NOMO-1 treated with DMSO at 0.1 percent for 48 hours (cell line): ENCODE results near the gene UGP2.

Source experiments
- DNase-seq: peaks from one replicate; lab custom pipeline; 2025; ENCODE audit not compliant: unreplicated experiment; lab: John Stamatoyannopoulos, UW

UGP2 gene

DNA sequence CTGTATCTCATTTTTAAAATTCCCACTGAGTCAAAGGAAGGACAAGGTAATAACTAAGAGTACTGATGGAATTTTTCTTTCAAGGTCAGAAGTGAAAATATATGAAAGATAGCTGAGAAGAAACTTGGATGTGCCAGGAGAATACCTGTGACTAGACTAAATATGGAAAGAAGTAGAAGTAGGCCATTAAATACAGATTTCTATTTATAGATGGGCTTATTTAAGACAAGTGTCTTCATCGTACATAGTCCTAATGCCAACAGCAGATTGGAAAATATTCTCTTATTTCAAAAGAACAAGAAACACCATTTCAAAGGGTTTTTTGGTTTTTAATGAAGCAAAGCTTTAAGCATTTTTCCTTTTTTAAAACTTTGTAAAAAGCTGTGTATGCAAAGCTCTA lies 22.0 kb downstream of the UGP2 start:
- no peak for DNase-seq

DNA sequence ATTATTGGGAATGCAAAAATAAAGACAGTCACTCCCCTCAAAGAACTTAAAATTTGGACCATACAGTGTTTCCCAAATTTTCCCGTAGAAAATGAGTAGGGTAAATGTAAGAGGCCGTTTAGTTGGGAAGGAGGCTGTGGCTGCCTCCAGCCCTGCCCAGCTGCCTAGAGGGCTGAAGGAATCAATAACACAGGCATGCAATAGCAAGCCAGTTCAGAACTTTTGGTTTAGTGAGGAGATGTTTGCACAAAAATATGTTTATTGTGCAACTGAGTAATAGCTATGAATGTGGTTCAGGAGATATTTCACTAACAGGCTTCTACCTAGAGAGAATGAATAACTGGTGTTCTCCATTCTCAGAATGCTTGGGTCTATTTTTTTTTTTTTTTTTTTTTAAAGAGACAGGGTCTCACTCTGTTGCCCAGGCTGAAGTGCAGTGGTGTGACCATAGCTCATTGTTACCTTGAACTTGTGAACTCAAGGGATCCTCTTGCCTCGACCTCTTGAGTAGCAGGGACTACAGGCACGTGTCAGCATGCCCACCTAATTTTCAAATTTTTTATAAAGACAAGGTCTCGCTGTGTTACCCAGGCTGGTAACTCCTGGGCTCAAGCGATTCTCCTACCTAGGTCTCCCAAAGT lies 23.6 kb downstream of the UGP2 start:
- DNase-seq: no peak

DNA sequence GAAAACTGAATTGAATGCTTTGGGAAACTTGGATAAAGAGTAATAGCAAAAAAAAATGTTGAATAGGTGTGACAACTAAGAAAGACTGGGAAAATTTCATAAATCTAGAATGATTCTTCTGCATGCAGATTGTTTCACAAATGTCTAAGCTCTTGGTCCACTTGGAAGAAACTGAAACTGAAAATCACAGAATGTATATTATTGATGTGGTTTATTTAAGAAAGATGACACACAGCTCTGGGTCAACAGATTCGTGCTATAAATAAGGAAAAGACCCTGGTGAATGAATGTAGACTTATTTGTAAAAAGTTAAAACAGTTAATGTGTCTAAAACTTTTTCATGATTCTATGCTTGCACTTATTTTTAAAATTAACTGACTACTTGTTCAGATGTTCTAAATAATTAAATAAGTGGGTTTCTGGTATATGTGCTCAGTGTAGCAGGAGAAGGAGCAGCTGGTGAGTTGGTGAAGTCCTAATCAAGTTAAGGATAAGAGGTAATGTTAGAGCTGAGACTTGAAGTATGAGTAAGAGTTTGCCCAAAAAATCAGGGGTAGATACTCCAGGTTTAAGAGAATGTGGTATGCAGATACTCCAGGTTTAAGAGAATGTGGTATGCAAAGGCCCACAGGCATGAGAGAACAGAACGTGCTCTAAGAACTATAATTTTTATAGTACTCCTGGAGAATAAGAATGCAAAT lies 24.5 kb downstream of the UGP2 start:
- no peak for DNase-seq

DNA sequence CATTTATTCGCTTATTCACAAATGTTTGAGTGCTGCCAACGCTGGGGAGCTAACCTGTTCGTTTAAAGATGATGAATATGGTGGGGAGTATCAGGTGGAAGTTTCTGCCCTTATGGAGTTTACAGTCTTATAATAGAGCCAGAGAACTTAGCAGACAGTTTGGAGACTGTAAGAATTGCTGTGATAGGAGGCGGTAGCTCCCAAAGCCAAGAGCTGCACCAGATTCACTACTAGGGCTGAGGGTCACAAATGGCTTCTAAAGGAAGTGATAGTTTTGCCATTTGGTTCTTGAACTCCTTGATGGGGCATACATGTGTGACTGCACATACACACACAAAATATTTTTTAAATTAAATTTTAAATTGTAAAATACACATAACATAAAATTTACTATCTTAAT lies 29.0 kb downstream of the UGP2 start:
- no peak for DNase-seq

DNA sequence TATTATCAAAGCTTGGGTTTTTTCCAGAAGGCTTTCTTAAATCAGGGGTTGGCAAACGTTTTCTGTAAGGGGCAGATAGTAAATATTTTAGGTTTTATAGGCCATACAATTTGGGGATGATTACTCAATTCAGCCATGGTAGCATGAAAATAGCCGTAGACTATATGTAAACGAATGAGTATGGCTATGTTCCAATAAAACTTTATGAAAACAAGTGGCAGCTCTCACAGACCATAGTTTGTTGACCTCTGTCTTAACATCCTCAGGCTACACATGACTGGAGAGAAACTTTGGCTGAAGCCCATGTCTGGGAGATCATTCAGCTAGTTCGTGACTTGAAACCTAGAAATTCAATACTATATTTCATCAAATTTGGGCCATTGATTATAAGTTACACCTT lies 30.2 kb downstream of the UGP2 start:
- DNase-seq: no peak

DNA sequence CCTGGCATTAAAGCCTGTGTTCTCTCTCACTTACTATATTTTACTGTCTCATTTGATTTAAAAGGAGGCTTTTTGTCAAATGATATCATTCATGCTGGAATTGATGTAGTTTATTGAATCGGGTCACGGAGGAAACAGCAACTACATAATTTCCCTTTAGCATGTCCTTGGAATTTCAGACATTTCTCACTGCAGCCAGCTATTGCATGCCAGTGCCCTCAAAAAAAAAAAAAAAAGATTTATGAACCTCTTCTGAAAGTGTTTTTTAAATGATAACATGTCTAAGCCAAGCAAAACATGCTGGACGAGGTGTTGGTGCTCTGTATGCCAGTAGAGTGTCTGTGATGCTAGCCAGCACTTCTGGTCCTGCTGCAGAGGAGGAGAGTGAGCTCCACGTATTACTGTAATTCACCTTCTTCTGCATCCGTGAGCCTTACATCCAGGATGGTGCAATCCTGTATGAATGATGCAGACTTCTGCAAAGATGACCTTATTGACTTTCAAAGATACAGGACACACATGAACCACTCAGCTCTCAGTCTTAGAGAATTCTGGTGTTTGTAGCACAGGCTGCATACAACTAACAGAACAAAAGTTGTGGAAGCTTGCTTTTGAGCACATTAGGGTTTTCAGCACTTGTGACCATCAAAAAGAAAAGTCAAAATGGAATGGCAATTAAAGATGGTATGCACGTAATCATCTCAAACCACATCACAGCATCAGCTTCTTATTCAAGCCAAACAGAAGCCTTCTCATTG lies 31.1 kb downstream of the UGP2 start:
- no peak for DNase-seq

DNA sequence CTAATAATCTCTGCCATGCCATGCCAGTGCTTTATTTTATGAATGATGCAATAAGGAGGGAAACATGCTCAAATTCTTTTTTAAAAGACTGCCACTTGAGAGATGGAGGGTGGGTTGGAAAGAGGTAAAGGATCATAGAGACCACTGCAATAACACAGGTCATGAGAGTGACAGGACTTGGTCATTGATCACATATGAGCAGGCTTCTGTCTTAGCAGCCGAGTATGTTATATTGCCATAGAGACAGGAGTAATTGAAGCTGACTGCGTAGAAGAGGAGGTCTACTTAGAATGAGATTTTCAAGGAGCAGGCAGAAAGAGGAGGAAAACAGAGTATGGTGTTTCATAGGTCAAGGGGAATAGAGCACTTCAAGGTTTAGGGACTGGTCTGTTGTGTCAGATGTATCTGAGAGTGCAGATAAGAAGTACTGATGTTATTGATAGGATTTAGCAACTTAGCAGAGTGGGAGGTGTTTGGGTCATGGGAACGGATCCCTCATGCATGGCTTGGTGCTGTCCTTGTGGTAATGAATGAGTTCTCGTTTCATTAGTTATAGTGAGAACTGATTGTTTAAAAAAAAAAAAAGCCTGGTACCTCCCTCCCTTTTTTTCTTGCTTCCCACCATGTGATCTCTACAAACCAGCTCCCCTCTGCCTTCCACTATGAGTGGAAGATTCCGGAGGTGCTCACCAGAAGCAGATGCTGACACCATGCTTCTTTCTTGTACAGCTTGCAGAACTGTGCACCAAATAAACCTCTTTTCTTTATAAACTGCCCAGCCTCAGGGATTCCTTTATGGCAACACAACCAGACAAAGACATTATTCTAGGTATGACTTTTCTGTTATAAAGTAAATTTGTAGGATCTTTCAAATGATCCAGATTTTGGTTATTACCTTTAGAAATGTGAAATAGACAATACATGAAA lies 32.8 kb downstream of the UGP2 start:
- DNase-seq: no peak

DNA sequence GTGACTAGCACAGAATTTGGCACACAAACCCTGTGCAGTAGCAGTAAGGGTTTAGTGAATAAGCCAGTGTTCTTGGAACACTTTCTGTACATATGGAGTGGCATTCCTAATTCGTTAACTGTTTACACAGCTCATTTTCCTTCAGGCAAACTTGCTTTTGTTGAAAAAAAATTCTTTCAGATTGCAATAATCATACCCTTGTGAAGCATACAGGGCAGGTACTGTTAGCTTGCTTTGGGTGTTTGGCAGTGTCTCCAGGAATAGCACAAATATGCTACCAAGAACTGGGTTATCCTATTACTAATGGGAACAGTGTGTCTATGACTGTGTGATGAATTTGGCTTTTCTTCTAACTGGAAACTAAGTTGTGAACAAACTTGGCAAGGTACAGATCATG lies 33.4 kb downstream of the UGP2 start:
- no peak for DNase-seq

DNA sequence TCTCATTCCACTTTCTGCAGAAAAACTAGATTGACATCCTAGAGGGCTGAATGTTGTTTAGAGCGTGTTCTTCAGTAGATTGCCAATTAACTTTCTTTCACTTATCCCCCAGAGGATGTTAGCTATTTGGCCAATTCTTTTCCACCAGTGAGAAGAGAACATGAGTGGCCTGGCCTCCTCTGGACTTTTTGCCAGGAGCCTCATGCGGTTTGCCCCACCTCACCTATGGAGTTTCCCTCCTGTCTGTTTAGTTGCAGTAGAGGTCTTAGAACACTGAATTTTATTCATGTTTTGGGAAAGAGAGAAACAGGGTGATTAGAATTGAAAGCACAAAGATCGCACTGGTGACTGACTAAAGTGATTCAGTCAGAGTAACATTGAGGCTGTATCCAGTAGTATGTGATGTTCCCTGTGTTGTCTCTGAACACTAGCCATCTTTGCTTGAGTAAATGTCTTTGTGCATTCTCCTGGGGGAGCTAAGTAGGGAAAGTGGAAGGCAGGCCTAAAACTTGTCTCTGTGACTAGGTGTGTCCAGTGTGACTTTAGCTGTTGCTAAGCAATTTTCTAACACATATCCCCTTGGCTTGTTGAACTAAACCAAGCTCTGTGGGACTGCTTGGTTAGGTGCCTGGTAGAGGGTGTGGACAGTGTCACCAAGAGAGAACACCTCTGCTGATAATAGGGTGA lies 34.0 kb downstream of the UGP2 start:
- no peak for DNase-seq

DNA sequence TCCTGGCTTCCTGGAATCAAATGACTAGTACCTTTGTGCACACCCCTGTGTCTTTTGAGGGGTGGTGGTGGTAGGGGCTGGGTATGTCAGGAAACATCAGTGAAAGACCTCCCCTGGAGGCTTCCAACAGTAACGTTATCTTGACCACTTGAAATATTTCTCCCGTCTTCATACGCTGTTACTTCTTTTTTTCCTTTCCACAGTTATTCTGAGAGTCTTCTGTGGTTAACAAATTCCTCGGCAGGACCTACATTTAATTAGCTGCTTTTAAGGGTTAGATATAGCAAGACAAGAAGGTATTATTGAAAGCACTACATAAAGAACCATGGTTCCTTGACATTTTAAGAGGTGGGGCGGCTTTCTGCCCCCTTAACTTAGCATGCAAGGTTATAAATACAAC lies 34.6 kb downstream of the UGP2 start:
- no peak for DNase-seq

DNA sequence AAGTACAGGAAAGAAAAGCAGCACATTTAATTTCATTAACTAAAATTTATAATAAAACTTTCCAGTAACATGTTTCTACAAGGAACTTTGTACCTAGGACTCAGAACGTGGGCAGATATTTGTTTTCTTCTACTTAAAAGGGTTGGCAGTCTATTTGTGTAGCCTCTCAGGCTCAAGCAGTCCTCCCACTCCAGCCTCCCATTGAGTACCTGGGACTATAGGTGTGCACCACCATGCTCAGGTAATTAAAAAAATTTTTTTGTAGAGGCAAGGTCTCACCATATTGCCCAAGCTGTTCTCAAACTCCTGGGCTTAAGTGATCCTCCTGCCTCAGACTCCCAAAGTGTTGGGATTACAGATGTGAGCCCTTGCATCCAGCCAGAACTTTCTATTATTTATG lies 36.8 kb downstream of the UGP2 start:
- DNase-seq: no peak

DNA sequence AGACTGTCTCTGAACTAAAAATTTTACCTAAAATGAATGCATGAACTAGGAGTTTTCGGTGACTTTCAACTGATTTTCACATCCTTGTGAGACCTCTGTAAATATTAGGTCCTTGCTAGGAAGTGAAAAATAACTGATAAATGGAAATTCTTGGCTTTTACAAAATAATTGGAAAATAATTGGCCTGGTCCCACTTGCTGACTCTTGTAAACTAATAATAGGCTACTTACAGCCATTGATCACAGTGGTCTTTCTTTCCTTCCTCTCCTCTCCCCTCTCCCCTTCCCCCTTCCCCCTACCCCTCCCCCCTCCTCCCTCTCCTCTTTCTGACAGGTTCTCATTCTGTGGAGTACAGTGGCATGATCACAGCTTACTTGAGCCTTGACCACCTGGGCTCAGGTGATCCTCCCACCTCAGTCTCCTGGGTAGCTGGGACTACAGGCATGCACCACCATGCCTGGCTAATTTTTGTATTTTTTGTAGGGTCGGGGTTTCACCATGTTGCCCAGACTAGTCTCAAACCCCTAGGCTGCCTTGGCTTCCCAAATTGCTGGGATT lies 38.3 kb downstream of the UGP2 start:
- DNase-seq: no peak

DNA sequence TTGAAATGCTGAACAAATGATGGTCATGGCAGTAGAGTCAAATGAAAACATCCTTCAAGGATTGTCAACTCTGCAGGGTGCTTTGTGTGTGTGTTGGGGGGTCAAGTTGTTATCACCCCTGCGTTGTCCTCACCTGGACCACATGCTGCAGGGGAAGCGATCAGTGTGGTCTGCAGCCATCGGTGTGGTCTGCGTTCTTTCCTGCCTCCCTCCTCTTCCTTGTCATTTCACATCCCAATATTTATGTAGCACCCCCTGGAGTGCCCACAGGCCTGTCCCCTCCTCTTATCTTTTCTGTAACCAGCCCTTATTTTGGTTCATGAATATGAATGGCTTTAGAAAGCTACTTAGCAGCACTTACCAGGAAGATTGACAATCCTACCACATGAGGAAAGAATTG lies 38.9 kb downstream of the UGP2 start:
- DNase-seq: no peak

DNA sequence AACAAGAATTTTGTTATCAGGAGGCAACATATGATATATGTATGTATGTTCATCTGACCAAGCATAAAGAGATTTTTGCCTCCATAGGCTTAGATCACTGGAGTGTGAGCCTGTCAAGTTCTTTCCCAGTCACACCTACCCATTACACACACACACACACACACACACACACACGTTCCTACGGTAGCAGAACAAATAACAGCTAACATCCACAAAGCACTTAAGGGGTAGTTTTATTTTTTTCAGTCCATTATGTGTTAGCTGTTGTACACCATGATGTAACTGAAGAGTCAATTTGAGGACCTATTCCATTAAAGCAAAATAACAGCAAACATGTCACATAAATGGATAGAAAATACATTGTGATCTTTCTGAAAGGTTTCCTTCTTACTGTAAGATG lies 39.5 kb downstream of the UGP2 start:
- no peak for DNase-seq

DNA sequence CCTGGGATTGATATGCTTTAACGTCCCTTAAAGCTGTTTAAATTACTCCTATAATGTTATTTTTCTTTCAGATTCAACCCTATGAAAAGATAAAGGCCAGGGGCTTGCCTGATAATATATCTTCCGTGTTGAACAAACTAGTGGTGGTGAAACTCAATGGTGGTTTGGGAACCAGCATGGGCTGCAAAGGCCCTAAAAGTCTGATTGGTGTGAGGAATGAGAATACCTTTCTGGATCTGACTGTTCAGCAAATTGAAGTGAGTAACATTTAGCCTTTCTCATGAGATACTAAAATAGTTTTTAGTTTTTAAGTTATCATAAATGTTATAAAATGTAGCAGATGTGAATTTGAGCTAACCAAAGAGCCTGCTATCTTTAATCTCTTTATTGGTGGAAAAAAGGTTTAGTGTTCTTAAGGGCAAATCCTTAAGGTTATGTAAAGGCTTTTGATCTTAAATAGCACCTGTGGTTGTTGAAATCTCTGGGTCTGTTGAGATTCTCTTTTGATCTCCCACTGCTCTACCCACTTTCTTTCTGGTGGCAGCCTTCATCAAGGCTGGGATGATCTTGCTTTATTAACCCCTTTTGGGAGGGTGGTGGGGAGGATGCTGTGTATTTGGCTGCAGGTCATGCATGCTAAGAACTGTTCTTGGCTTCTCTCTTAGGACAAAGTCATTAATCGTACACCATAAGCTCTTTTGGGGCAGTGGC lies 40.9 kb downstream of the UGP2 start:
- no peak for DNase-seq

DNA sequence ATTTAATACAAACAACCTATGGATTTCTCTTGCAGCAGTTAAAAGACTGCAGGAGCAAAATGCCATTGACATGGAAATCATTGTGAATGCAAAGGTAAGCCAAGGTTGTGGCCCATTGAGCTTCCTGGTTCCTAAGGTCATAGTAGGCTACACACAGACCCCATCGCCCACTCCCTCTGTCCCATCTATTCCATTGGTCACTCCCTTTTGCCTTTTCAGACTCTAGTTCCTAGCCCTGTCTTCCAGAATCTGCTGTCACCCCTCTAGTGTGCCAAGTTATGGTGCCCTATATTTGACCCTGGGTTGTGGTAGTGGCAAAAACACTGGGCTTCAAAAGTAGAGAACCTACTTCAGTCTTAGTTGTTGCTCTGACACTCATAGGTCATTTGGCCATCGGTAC lies 44.7 kb downstream of the UGP2 start:
- DNase-seq: no peak

DNA sequence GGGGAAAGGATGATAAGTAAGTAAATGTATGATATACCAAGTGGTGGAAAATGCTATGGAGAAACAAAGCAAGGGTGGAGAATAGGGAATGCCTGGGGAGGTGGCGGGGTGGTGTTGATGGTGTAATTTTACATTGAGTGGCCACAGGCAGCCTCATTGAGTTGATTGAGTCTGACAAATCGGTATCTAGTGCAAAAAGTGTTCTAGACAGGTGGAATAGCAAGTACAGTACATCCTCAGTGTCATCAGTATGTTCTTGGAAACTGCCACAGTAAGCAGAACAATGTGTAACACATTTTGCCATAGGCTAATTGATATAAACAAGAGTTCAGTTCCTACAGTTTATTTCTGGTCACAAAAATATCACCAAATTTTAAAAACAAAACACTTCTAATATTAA lies 46.4 kb downstream of the UGP2 start:
- no peak for DNase-seq

DNA sequence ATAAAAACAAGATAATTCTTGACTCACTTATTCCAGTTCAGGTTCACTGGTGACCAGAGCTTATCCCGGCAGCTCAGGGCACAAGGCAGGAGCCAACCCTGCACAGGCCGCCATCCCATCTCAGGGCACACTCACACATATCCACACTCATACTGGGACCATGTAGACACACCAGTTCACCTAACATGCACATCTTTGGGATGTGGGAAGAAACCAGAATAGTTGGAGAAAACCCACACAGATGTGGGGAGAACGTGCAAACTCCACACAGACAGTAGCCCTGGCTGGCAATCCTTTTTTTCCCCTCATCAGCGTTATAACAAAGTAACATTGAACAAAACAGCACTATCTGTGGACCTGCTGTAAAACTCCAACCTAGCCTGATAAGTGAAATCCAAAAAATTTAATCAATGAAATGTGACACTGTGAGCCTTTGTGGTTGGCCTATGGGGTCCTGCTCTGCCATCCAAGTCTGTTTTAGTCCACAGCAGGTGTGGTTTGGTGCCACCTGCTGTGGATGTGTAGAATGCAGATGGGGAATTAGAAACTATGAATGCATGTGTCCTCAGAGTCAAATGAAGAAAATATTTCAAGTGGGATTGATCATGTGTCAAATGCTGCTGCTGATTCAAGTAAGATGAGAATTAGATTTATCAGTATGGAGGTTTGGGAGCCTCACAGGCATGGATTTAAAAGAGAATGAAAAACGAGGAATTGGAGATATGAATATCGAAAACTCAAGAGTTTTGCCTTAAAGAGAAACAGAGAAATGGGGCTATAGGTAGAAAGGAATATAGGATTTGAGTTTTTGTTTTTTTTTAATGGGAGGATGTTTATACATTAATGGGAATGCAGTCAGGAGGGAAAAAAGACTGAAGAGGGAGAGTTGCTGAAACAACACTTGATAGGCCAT lies 47.0 kb downstream of the UGP2 start:
- DNase-seq: peak; percentile 13

DNA sequence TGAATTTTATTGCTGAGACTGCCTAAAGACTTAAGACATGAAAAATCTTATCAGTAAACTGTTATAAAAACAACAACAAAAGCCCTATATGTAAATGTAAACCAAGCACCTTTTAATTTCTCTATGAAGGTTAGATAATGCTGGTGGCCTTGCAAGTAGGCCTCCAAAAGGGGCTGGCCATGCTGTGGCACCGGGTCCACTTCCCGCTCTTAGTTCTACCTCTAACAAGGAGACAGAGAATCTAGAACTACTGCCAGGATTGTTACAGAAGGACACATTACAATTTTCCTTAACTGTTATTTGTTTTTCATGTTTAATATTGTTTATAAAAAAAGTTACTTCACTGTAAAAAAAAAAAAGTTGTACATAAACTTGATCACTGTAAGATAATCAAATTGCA lies 49.0 kb downstream of the UGP2 start:
- no peak for DNase-seq
